Measurements from ENCODE around the gene SCD. TPM values are rescaled to one million over a fixed set of nuclear protein-coding genes. Genes with fewer than 3 reads are reported as not detected.
A peak's percentile ranks its signal among the peaks of the same experiment; 100 is the strongest.

SCD gene
- total RNA-seq, 1 donor from 2014 or later, result 159 TPM

- Mint-ChIP-seq H3K36me3 (peaks cover 45% of the 10 kb centered on the region), H3K27me3 (ENCODE audit: low read depth) (no peaks in the 10 kb centered on the region), H3K4me3 (peak overlapping the region; percentile 94), H3K9me3 (no peaks in the 10 kb centered on the region), H3K4me1 (peaks cover 59% of the 10 kb centered on the region), H3K27ac (peak overlapping the region; percentile 58)
- DNase-seq (ENCODE audit: low spot score in 2 of 2, unreplicated experiment in 2 of 2), result no peak
- no peak for TF ChIP-seq CTCF (IDR thresholded peaks at IDR 0.05; ENCODE audit: unreplicated experiment)
Observed at GRCh38 chr10:100350914-100351485, 4.0 kb downstream of the SCD start.

- H3K27me3 Mint-ChIP-seq (ENCODE audit: low read depth), result no peaks in the 10 kb centered on the region
- no peaks in the 10 kb centered on the region for H3K9me3 Mint-ChIP-seq
- peaks cover 57% of the 10 kb centered on the region for H3K36me3 Mint-ChIP-seq
- H3K4me1 Mint-ChIP-seq, result peaks cover 55% of the 10 kb centered on the region
- H3K27ac Mint-ChIP-seq, result no peak overlapping the region
- no peak overlapping the region for H3K4me3 Mint-ChIP-seq
- no peak for TF ChIP-seq CTCF (IDR thresholded peaks at IDR 0.05; ENCODE audit: unreplicated experiment)
- no peak for DNase-seq (ENCODE audit: low spot score in 2 of 2, unreplicated experiment in 2 of 2)
Observed at GRCh38 chr10:100353770-100354485, 6.9 kb downstream of the SCD start.

GRCh38 chr10:100355086-100355485, 8.1 kb downstream of the SCD start:
- Mint-ChIP-seq H3K9me3 (no peaks in the 10 kb centered on the region), H3K4me3 (no peak overlapping the region), H3K27me3 (ENCODE audit: low read depth) (no peaks in the 10 kb centered on the region), H3K27ac (no peak overlapping the region), H3K4me1 (peaks cover 55% of the 10 kb centered on the region), H3K36me3 (peaks cover 62% of the 10 kb centered on the region)
- no peak for TF ChIP-seq CTCF (IDR thresholded peaks at IDR 0.05; ENCODE audit: unreplicated experiment)
- no peak for DNase-seq (ENCODE audit: low spot score in 2 of 2, unreplicated experiment in 2 of 2)

GRCh38 chr10:100356067-100357017, 9.3 kb downstream of the SCD start:
- Mint-ChIP-seq H3K4me3 (no peak overlapping the region), H3K9me3 (no peaks in the 10 kb centered on the region), H3K27ac (peak overlapping the region; percentile 63), H3K4me1 (peaks cover 46% of the 10 kb centered on the region), H3K36me3 (peaks cover 63% of the 10 kb centered on the region), H3K27me3 (ENCODE audit: low read depth) (no peaks in the 10 kb centered on the region)
- no peak for DNase-seq (ENCODE audit: low spot score in 2 of 2, unreplicated experiment in 2 of 2)
- TF ChIP-seq CTCF (IDR thresholded peaks at IDR 0.05; ENCODE audit: unreplicated experiment), result no peak

- Mint-ChIP-seq H3K36me3 (peaks cover 66% of the 10 kb centered on the region), H3K4me1 (peaks cover 41% of the 10 kb centered on the region), H3K27ac (peak overlapping the region; percentile 33), H3K27me3 (ENCODE audit: low read depth) (no peaks in the 10 kb centered on the region), H3K9me3 (no peaks in the 10 kb centered on the region), H3K4me3 (no peak overlapping the region)
- DNase-seq (ENCODE audit: low spot score in 2 of 2, unreplicated experiment in 2 of 2), result no peak
- no peak for TF ChIP-seq CTCF (IDR thresholded peaks at IDR 0.05; ENCODE audit: unreplicated experiment)
Observed at GRCh38 chr10:100357059-100357858, 10.2 kb downstream of the SCD start.

Data from mesothelial cell of epicardium (in vitro differentiated cells).